Loucy (cell line): ENCODE measurements around the gene NAB2.

Source experiments
- H2AFZ ChIP-seq: fragments of 200-600 bp; sonication (generic); 2 replicates; pipeline ENCODE4 v1.6.0; 2016; ENCODE audit warnings: antibody characterized with exemption, mild to moderate bottlenecking, low read length, moderate library complexity
- H3F3A ChIP-seq: fragments of 200-600 bp; 2 replicates; pipeline ENCODE4 v1.6.0; 2016; ENCODE audit warnings: antibody characterized with exemption, low read depth, mild to moderate bottlenecking
- H3K27me3 ChIP-seq: fragments of 200-600 bp; sonication (generic); 2 replicates; pipeline ENCODE4 v1.6.1; 2014; ENCODE audit warnings: low read length, mild to moderate bottlenecking; ENCODE audit not compliant: insufficient read depth, poor library complexity, severe bottlenecking
- H3K36me3 ChIP-seq: fragments of 200-600 bp; sonication (generic); 2 replicates; pipeline ENCODE4 v1.6.1; 2016; ENCODE audit warnings: low read length; ENCODE audit not compliant: insufficient read depth
- H3K4me1 ChIP-seq: fragments of 200-600 bp; sonication (generic); 2 replicates; pipeline ENCODE4 v1.5.1; 2014; ENCODE audit warnings: low read length, mild to moderate bottlenecking; ENCODE audit not compliant: insufficient read depth, poor library complexity, severe bottlenecking
- H3K4me2 ChIP-seq: fragments of 200-600 bp; sonication (generic); 2 replicates; pipeline ENCODE4 v1.6.0; 2014; ENCODE audit warnings: antibody characterized with exemption, low read length, low read depth, mild to moderate bottlenecking; ENCODE audit not compliant: poor library complexity, severe bottlenecking
- H3K4me3 ChIP-seq: fragments of 200-600 bp; sonication (generic); 2 replicates; pipeline ENCODE4 v1.5.1; 2014; ENCODE audit warnings: low read length, mild to moderate bottlenecking, mixed read lengths; ENCODE audit not compliant: poor library complexity, severe bottlenecking
- H3K79me2 ChIP-seq: fragments of 200-600 bp; sonication (generic); 2 replicates; pipeline ENCODE4 v1.6.1; 2014; ENCODE audit warnings: low read length; ENCODE audit not compliant: insufficient read depth
- H3K9ac ChIP-seq: fragments of 200-600 bp; sonication (generic); 2 replicates; pipeline ENCODE4 v1.6.0; 2014; ENCODE audit warnings: mild to moderate bottlenecking, low read depth, low read length, moderate library complexity; ENCODE audit not compliant: poor library complexity, severe bottlenecking
- H3K9me2 ChIP-seq: fragments of 200-600 bp; sonication (generic); replicated peaks from 2 replicates; pipeline ENCODE4 v1.6.1; 2016; ENCODE audit warnings: low read depth, low read length, mixed read lengths
- H3K9me3 ChIP-seq: fragments of 200-600 bp; sonication (generic); 2 replicates; pipeline ENCODE4 v1.6.1; 2014; ENCODE audit warnings: mild to moderate bottlenecking, antibody characterized with exemption, low read length, low read depth; ENCODE audit not compliant: insufficient read depth
- H4K20me1 ChIP-seq: fragments of 200-600 bp; sonication (generic); 2 replicates; pipeline ENCODE4 v1.6.0; 2014; ENCODE audit warnings: antibody characterized with exemption, low read length, mild to moderate bottlenecking; ENCODE audit not compliant: insufficient read depth, poor library complexity, severe bottlenecking
- EZH2phosphoT487 ChIP-seq: fragments of 200-600 bp; IDR thresholded peaks from 2 replicates; pipeline ENCODE4 v1.6.1; 2018; ENCODE audit warnings: antibody characterized with exemption, mild to moderate bottlenecking, moderate library complexity, borderline replicate concordance
- TF ChIP-seq, protein P1 (sequence below): fragments of 200-600 bp; sonication (generic); conservative IDR thresholded peaks from 2 replicates; pipeline ENCODE4 v1.5.1; 2014; ENCODE audit warnings: mild to moderate bottlenecking, antibody characterized with exemption, low read length

Gene NAB2

DNA sequence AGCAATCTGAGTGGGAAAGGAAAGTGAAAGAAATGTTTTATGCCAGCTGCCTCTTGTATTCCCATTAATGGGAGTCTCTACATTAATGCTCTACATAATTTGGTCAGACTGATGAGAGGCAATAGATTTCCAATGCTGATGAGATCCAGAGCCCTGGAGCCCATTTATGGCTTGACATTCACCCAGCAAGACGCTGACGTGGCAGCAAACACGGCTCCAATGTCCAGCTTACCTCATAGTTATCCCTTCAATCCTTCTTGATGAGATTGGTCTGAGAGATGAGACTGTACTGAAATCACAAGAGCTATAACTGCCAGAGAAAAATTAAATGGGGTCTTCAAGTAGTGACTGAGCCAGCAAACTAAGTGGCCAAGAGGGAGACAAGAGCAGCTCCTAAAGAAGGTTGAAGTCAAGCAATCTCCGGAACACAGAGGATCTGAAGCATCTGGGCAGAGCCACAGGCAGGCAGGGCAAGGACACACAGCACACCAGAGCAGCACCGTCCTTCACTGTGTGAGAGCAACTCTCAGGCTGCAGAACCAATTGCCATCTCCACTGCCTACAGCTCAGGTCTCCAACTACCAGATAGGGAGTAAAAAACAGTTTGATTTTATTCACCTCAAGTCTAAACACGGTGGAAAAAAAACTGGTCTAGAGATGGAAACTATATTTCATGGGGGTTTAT, 31.7 kb upstream of the NAB2 start:
- Histone ChIP-seq H3F3A (no peaks in the 10 kb centered on the region), H3K4me2 (no peak overlapping the region), H3K9ac (no peak overlapping the region), H3K9me3 (no peaks in the 10 kb centered on the region), H3K36me3 (peaks cover 35% of the 10 kb centered on the region; the same call in 1 of the 2 replicates), H3K79me2 (no peaks in the 10 kb centered on the region), H3K27me3 (no peaks in the 10 kb centered on the region), H2AFZ (no peak overlapping the region), H3K4me3 (no peak overlapping the region), H3K9me2 (no peaks in the 10 kb centered on the region), H4K20me1 (no peaks in the 10 kb centered on the region), H3K4me1 (peaks cover 4% of the 10 kb centered on the region)
- no peak for TF ChIP-seq EZH2phosphoT487
- TF ChIP-seq, protein P1, sequence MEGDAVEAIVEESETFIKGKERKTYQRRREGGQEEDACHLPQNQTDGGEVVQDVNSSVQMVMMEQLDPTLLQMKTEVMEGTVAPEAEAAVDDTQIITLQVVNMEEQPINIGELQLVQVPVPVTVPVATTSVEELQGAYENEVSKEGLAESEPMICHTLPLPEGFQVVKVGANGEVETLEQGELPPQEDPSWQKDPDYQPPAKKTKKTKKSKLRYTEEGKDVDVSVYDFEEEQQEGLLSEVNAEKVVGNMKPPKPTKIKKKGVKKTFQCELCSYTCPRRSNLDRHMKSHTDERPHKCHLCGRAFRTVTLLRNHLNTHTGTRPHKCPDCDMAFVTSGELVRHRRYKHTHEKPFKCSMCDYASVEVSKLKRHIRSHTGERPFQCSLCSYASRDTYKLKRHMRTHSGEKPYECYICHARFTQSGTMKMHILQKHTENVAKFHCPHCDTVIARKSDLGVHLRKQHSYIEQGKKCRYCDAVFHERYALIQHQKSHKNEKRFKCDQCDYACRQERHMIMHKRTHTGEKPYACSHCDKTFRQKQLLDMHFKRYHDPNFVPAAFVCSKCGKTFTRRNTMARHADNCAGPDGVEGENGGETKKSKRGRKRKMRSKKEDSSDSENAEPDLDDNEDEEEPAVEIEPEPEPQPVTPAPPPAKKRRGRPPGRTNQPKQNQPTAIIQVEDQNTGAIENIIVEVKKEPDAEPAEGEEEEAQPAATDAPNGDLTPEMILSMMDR: no peak

DNA sequence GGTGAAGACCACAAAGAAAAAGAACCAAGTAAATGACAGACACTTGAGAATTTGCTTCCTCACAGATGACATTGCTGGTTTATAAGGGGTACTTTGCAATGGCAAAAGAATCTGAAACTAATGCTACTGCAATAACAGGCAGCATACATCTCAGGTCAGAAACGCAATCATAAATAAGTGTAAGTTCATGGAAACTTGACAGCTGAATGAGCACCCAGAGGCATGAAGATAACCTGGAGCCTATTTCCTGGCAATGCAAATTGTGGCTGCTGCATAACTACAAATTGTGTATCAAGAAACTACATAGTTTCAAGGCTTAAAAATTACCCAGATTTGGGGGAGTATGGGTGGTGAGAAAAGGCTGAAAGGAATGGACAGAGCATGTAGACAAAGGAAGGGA, 30.5 kb upstream of the NAB2 start:
- H3K79me2 ChIP-seq: no peaks in the 10 kb centered on the region
- no peak overlapping the region for H2AFZ ChIP-seq
- H3K27me3 ChIP-seq: no peaks in the 10 kb centered on the region
- peaks cover 4% of the 10 kb centered on the region for H3K4me1 ChIP-seq
- no peak for TF ChIP-seq EZH2phosphoT487
- TF ChIP-seq, protein P1: no peak
- no peaks in the 10 kb centered on the region for H3K9me2 ChIP-seq
- H3K36me3 ChIP-seq: peaks cover 39% of the 10 kb centered on the region; the same call in 1 of the 2 replicates
- H3F3A ChIP-seq: no peaks in the 10 kb centered on the region; the same call in 1 of the 2 replicates
- no peak overlapping the region for H3K4me3 ChIP-seq
- H4K20me1 ChIP-seq: no peaks in the 10 kb centered on the region
- H3K9ac ChIP-seq: no peak overlapping the region
- no peaks in the 10 kb centered on the region for H3K9me3 ChIP-seq
- no peak overlapping the region for H3K4me2 ChIP-seq

DNA sequence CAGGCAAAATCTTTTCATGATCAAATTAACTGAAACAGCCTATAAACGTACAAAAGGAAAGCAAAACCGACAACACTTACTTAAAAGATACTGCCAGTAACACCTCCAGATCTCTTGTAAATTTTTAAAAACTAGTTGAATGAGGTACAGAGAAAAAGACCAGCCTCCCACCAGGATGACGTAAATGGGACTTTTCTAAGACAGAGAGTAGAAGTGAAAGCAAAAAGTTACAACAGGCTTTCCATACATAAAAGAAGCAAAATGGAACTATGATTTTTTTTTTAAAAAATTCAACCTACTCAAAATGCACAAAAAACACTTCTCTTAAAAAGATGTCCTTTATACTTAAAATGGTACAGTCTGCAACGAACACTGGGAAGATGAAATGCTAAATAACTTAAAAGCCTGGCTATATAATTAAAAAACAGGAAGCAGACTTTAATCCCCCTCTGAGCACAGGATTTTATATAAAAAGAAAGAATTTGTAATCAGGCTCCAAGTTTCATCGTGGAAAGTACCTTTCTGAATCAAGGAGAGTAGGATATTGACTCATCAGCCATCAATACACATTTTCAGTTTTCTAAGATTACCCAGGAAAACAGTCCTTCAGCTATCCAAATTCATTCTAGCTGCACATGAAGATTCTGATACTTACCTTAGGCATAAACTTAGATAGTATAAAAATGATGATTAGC, 24.8 kb upstream of the NAB2 start:
- Histone ChIP-seq H3K36me3 (peaks cover 43% of the 10 kb centered on the region; the same call in 1 of the 2 replicates), H3F3A (no peaks in the 10 kb centered on the region; the same call in 1 of the 2 replicates), H3K4me2 (no peak overlapping the region), H3K79me2 (no peaks in the 10 kb centered on the region), H4K20me1 (no peaks in the 10 kb centered on the region), H3K27me3 (no peaks in the 10 kb centered on the region), H3K4me3 (no peak overlapping the region), H3K4me1 (no peaks in the 10 kb centered on the region), H3K9ac (no peak overlapping the region), H3K9me3 (no peaks in the 10 kb centered on the region), H2AFZ (no peak overlapping the region), H3K9me2 (no peaks in the 10 kb centered on the region)
- TF ChIP-seq, protein P1: no peak
- no peak for TF ChIP-seq EZH2phosphoT487
